ENCODE data around the gene LILRB1. TPM values are rescaled to one million over a fixed set of nuclear protein-coding genes. Genes with fewer than 3 reads are reported as not detected.

LILRB1 gene
- total and polyA plus RNA-seq, 2 donors (not counting 3 experiments of a cell fraction or from before 2014, with no cell fraction given) = not detected

GRCh38 chr19:54608205-54608604 is 22.1 kb upstream of the LILRB1 start:
- no peak overlapping the region for H2AFZ ChIP-seq (ENCODE audit: low read depth, low read length)
- no peaks in the 10 kb centered on the region for H3K36me3 ChIP-seq (ENCODE audit: control insufficient read depth in 2 of 2, extremely low read depth in 1 of 2, insufficient read depth in 2 of 2, low read length in 2 of 2)
- H3K27me3 ChIP-seq (ENCODE audit: control insufficient read depth in 2 of 2, insufficient read depth in 2 of 2, low read length in 2 of 2) = no peaks in the 10 kb centered on the region
- H3K9me3 ChIP-seq (replicated peaks; ENCODE audit: control insufficient read depth, insufficient read depth, low read length) = no peaks in the 10 kb centered on the region
- no peaks in the 10 kb centered on the region for H4K20me1 ChIP-seq (replicated peaks; ENCODE audit: control insufficient read depth, extremely low read depth, insufficient read depth, low read length)
- TF ChIP-seq MYC (IDR thresholded peaks at IDR 0.05; ENCODE audit: low read depth, low read length) (no peak), POLR2A (IDR thresholded peaks at IDR 0.05; ENCODE audit: low read depth, low read length) (no peak), FOS (IDR thresholded peaks at IDR 0.05; ENCODE audit: borderline replicate concordance, insufficient read depth, low read length) (no peak), POLR2AphosphoS5 (IDR thresholded peaks at IDR 0.05; ENCODE audit: insufficient read depth, low read depth, low read length) (no peak), JUN (IDR thresholded peaks at IDR 0.05; ENCODE audit: borderline replicate concordance, insufficient read depth, insufficient read length, low read depth) (no peak), MAX (IDR thresholded peaks at IDR 0.05; ENCODE audit: insufficient read depth, insufficient read length) (no peak), EZH2 (IDR thresholded peaks at IDR 0.05; ENCODE audit: borderline replicate concordance, low read depth, low read length, severe bottlenecking) (no peak)
- no TSS peak for BruUV-seq (replicated peaks)
- H3K4me3 ChIP-seq (replicated peaks in 1 of 3; ENCODE audit: insufficient read depth in 1 of 3, low read depth in 1 of 3, low read length in 3 of 3) = no peak overlapping the region
- FAIRE-seq (no peak), DNase-seq (ENCODE audit: low read depth, low spot score) (no peak)
- ChIA-PET POLR2A (no interaction called here), CTCF (no interaction called here)
- H3K79me2 ChIP-seq (ENCODE audit: control insufficient read depth, insufficient read depth, low read length) = no peaks in the 10 kb centered on the region
- no peaks in the 10 kb centered on the region for H3K9me1 ChIP-seq (replicated peaks; ENCODE audit: control insufficient read depth, extremely low read depth, insufficient read depth, low read length)
- dilution Hi-C loops (cut with MboI; ENCODE audit: extremely low pct_ligation_motif_present, low sequenced_read_pairs) (no loop called here), intact Hi-C loops (cut with micrococcal nuclease) (no loop called here)
- H3K9ac ChIP-seq (replicated peaks; ENCODE audit: extremely low read depth, insufficient read depth, low read length) = no peak overlapping the region
- no peaks in the 10 kb centered on the region for H3K4me1 ChIP-seq (ENCODE audit: control insufficient read depth, extremely low read depth, insufficient read depth, low read length)
- H3K4me2 ChIP-seq (ENCODE audit: insufficient read depth, low read length) = no peak overlapping the region
- H3K27ac ChIP-seq (ENCODE audit: insufficient read depth, low read depth, low read length) = no peak overlapping the region

GRCh38 chr19:54608792-54609191 is 21.5 kb upstream of the LILRB1 start:
- H2AFZ ChIP-seq (ENCODE audit: low read depth, low read length) = no peak overlapping the region
- no peaks in the 10 kb centered on the region for H3K27me3 ChIP-seq (ENCODE audit: control insufficient read depth in 2 of 2, insufficient read depth in 2 of 2, low read length in 2 of 2)
- intact Hi-C loops (cut with micrococcal nuclease) = no loop called here
- no peaks in the 10 kb centered on the region for H4K20me1 ChIP-seq (replicated peaks; ENCODE audit: control insufficient read depth, extremely low read depth, insufficient read depth, low read length)
- no peaks in the 10 kb centered on the region for H3K79me2 ChIP-seq (ENCODE audit: control insufficient read depth, insufficient read depth, low read length)
- no peak overlapping the region for H3K27ac ChIP-seq (ENCODE audit: insufficient read depth, low read depth, low read length)
- no peak overlapping the region for H3K4me3 ChIP-seq (replicated peaks in 1 of 3; ENCODE audit: insufficient read depth in 1 of 3, low read depth in 1 of 3, low read length in 3 of 3)
- no peaks in the 10 kb centered on the region for H3K4me1 ChIP-seq (ENCODE audit: control insufficient read depth, extremely low read depth, insufficient read depth, low read length)
- dilution Hi-C loops (cut with MboI; ENCODE audit: extremely low pct_ligation_motif_present, low sequenced_read_pairs) = no loop called here
- no peak overlapping the region for H3K9ac ChIP-seq (replicated peaks; ENCODE audit: extremely low read depth, insufficient read depth, low read length)
- H3K9me1 ChIP-seq (replicated peaks; ENCODE audit: control insufficient read depth, extremely low read depth, insufficient read depth, low read length) = no peaks in the 10 kb centered on the region
- DNase-seq (ENCODE audit: low read depth, low spot score) = no peak
- no peaks in the 10 kb centered on the region for H3K9me3 ChIP-seq (replicated peaks; ENCODE audit: control insufficient read depth, insufficient read depth, low read length)
- POLR2A ChIA-PET = no interaction called here
- CTCF ChIA-PET = no interaction called here
- no peaks in the 10 kb centered on the region for H3K36me3 ChIP-seq (ENCODE audit: control insufficient read depth in 2 of 2, extremely low read depth in 1 of 2, insufficient read depth in 2 of 2, low read length in 2 of 2)
- TF ChIP-seq MAX (IDR thresholded peaks at IDR 0.05; ENCODE audit: insufficient read depth, insufficient read length) (no peak), FOS (IDR thresholded peaks at IDR 0.05; ENCODE audit: borderline replicate concordance, insufficient read depth, low read length) (no peak)
- BruUV-seq (replicated peaks) = no TSS peak
- no peak for FAIRE-seq
- H3K4me2 ChIP-seq (ENCODE audit: insufficient read depth, low read length) = no peak overlapping the region
